ENCODE measurements around the gene C19orf81.

The C19orf81 gene

DNA sequence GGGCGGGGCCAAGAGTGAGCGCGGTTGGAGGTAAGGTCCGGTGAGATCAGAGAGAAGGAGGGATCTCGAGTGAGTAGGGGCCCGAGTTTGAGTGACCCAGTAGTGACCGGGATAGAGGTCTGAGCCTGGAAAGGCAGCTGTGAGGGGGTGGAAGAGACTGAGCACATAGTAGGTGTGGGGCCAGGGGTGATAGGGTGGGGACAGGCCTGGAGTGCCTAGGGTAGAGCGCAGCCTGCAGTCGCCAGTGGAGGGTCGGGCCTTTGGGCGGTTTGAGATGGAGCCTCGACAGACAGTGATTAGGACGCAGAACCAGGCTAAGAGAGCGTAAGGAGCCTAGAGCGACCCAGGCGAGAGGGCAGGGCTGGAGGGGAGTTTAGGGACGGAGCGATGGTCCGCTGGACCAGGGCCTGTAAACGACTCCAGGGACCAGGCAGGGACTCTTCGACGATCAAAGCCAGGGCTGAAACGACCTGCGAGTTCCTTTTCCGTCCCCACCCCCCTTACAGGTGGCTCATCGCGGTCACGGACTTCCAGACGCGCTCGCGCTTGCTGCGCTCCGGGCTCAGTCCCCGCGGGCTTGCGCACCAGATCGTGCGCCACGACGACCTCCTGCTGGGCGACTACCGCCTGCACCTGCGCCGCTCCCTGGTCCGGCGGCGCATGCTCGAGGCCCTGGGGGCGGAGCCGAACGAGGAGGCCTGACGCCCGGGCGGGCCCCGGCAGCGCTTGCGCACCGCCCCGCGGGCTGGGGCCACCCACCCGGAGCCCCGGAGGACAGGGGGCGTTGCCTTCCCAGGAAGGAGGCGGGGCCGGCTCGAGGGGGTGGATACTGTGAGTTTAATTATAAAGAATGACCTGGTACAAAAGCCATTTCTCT, 9.4 kb downstream of the C19orf81 start:
- peak; percentile 23 for DNase-seq (ENCODE audit: low read depth)

GRCh38 chr19:50659318-50660087, 10.3 kb downstream of the C19orf81 start:
- DNase-seq (ENCODE audit: low read depth) = no peak

GRCh38 chr19:50660088-50660366, 10.8 kb downstream of the C19orf81 start:
- DNase-seq (ENCODE audit: low read depth) = no peak

DNA sequence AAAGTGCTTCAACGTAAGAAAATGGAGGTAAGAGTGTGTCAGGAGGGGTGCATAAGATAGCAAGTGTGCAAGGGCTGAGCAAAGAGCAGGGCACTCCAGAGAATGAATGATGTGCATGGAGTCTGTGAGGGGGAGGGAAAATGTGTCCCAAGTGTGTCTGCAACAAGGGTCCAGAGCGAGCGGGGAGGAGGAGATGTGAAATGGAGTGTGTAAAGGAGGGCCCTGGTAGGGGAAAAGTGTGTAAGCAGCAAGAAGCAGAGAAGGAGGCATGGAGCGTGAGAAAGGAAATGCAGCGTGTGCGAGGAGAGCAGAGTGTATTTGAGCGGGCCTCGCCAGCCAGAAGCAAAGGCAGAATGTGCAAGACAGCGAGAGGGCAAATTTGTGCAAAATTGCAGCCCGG, 11.8 kb downstream of the C19orf81 start:
- no peak for DNase-seq (ENCODE audit: low read depth)

DNA sequence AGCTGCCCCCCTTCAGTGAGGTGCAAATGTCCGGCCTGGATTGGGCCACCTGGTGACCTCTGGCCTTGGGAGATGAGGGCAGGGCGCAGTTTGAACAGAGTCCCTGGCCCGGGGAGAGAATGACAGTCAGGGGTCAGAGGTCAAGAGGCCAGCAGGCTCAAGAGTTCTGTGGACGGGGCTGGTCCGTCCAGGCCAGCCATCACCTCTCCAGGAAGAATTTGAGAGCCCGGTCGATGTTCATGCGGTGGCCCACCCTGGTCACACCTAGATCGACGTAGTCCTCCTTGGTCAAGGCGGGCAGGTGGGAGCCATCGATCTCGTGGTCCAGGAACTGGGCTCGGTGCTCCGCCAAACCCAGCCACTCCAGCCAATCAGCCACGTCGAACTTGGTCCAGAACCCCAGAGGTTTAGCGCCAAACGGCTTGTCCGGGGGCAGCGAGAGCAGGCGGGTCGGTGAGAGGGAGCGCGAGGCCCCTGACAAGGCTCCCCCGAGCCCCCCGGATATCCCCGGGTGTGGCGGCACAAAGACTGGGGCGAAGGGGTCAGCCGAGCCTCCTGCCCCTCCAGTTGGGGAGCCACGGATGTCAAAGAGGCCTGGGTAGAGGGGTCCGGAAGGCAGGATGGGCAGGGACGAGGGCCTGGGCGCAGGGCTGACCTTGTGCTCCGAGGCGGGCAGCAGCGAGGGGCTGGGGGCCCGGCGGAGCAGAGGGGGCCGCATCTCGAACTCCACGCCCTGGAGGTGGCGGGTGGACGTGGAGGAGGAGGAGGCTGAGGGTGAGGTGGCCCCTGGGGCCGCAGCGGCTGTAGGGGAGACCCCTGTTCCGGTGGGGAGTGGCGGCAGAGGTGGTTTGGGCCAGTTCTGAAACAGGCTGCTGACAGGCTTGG, 12.8 kb downstream of the C19orf81 start:
- no peak for DNase-seq (ENCODE audit: low read depth)

- DNase-seq (ENCODE audit: low read depth) = no peak
Observed at GRCh38 chr19:50662651-50663481, 13.6 kb downstream of the C19orf81 start.

- DNase-seq (ENCODE audit: low read depth) = no peak
Observed at GRCh38 chr19:50663482-50663790, 14.2 kb downstream of the C19orf81 start.

DNA sequence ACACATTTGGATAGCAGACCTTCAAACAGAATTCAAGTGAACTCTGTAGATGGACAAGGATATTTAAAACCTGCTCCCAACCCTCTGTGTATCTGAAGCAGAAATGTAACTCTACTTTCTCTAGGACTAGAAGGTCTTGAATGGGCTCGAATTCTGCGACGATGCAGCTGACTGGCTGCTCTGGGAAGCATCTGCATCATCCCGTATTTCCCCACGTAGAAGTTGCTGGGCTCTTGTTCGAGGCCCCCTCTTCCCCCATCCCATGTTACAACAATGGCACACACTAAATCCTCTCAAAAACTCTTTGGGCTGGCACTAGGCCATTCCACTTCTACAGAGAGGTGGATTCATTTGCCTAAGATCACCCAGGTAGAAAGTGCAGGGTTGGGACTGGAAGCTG, 15.0 kb downstream of the C19orf81 start:
- no peak for DNase-seq (ENCODE audit: low read depth)

- DNase-seq (ENCODE audit: low read depth) = no peak
Observed at GRCh38 chr19:50666346-50667176, 17.3 kb downstream of the C19orf81 start.

DNA sequence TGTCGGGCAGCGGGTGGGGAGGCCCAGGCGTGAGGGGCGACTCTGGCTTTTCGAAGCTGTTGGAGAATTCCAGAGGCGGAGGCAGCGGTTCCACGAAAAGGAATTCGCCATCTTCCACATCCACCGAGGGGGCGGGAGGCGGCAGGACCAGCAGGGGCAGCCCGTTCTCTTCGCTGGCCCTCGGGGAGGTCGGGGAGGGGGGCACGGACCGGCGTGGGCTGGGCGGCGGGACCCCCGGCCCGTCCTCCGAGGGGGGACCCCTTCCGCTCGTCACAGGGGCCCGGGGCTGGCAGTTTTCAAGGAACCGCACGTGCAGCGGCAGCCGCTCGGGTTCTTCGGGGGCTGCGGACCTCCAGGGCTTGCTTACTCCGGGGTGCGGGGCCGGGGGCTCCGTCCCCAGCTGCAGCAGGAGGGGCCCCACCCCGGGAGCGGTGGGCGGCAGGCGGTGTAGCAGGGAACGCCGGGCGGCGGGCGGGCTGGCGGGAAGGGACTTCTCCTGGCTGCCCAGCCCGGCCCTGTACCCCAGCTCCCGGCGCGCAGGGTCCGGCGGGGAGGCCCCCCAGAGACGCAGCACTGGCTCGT, 18.0 kb downstream of the C19orf81 start:
- no peak for DNase-seq (ENCODE audit: low read depth)

GRCh38 chr19:50667759-50668231, 18.6 kb downstream of the C19orf81 start:
- DNase-seq (ENCODE audit: low read depth) = no peak

GRCh38 chr19:50668416-50668815, 19.2 kb downstream of the C19orf81 start:
- no peak for DNase-seq (ENCODE audit: low read depth)

- no peak for DNase-seq (ENCODE audit: low read depth)
Observed at GRCh38 chr19:50668879-50669278, 19.6 kb downstream of the C19orf81 start.

DNA sequence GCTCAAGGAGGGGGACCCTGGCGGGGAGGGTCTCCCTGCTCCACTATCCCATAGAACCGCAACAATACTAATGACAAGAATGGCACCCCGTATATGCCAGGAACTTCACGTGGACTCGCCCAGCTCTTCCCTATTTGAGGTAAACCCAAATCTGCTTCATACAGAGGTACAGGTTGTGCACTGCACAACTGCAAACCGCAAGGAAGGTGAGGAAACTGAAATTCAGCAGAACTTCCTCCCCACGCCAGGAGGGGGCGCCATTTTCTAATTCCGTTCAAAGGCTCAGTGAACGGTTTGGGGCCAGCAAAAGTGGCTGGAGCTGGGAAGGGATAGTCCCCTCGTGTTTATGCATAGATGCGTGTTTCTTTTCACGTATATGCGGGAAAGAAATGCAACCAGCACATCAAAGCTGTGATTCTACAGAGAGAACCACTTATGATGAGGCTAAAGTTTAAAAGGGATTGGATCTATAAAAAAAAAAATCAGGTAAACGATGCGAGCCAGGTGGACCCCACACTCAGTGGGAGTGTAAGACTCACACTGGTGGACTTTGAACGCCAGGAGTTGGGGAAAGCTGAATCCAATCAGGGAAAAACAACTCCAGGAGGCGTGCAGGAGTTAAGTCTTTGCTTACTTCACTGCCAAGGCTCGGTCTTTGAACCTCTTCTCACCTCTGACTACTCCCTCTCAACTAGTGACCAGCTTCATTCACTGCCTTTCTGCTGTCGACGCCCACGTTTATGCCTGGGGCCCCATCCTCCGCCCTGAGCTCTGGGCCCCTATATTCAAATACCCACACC, 20.3 kb downstream of the C19orf81 start:
- peak; percentile 16 for DNase-seq (ENCODE audit: low read depth)

GRCh38 chr19:50670102-50670380, 20.8 kb downstream of the C19orf81 start:
- no peak for DNase-seq (ENCODE audit: low read depth)

- no peak for DNase-seq (ENCODE audit: low read depth)
Observed at GRCh38 chr19:50673118-50673517, 23.9 kb downstream of the C19orf81 start.

DNA sequence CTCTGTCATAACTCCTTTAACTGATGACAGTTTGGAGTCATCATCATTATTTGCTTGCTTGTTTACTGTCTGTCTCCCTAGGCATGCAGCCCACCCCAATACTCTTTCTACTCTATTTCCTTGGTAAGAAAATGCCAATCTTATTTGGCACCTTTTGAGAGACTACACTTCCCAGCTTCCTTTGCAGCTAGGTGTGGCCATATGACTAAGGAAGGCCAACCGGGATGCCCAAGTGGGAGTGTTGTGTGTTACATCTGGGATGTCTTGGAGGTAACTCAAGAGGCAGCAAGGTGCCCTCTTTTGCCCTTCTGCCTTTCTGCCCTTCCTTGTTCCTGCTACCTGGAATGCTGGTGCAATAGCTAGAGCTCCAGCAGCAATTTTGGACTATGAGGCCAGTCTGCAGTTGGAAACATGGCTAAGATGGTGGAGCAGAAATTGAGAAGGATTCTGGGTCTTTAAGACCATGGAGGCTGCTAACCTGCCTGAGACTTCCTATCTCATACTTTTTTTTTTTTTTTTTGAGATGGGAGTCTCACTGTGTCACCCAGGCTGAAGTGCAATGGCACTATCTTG, 27.5 kb downstream of the C19orf81 start:
- DNase-seq (ENCODE audit: low read depth) = no peak

GRCh38 chr19:50677636-50678035, 28.4 kb downstream of the C19orf81 start:
- no peak for DNase-seq (ENCODE audit: low read depth)

GRCh38 chr19:50678323-50678722, 29.1 kb downstream of the C19orf81 start:
- no peak for DNase-seq (ENCODE audit: low read depth)

All from amniotic epithelial cell (primary cell).